Body of pancreas (tissue), 4 donors: ENCODE results near the gene CST11.

Experiments used
- CTCF ChIP-seq, 7 experiments: fragments of 450-650 bp in 4 of 7; fragments of 200-600 bp in 3 of 7; sonication (generic) in 3 of 7; IDR thresholded peaks; one replicate each; pipeline ENCODE4 v1.5.1; 2016 to 2019; ENCODE audit warnings: antibody characterized with exemption in 7 of 7
- POLR2A ChIP-seq, 3 donors: fragments of 450-650 bp; IDR thresholded peaks; one replicate each; pipeline ENCODE4 v1.6.1; 2016; ENCODE audit warnings: antibody characterized with exemption in 3 of 3, mild to moderate bottlenecking in 2 of 3

GRCh38 chr20:23493172-23493772, 40.6 kb upstream of the CST11 start:
- TF ChIP-seq CTCF (IDR thresholded peaks at IDR 0.05) (no peak), POLR2A (IDR thresholded peaks at IDR 0.05) (no peak)
